DND-41 (cell line): ENCODE data around the gene ZNF622.

Source experiments
- CTCF ChIP-seq: IDR thresholded peaks from 2 replicates; pipeline ENCODE4 v1.5.1; 2012; ENCODE audit warnings: borderline replicate concordance, low read length, moderate library complexity, mild to moderate bottlenecking; ENCODE audit not compliant: poor library complexity, severe bottlenecking; ENCODE audit errors: extremely low read depth
- EZH2 ChIP-seq: IDR thresholded peaks from 3 replicates; pipeline ENCODE4 v1.6.1; 2012; ENCODE audit warnings: borderline replicate concordance, low read depth, mild to moderate bottlenecking, moderate library complexity, low read length, inconsistent platforms; ENCODE audit not compliant: severe bottlenecking

GRCh38 chr5:16418471-16418922, 47.1 kb downstream of the ZNF622 start:
- TF ChIP-seq CTCF (no peak), EZH2 (no peak)
